Measurements from ENCODE around the gene SYPL1.
A peak's percentile ranks its signal among the peaks of the same experiment; 100 is the strongest.

Gene SYPL1

GRCh38 chr7:106075937-106076336 is 36.2 kb downstream of the SYPL1 start:
- TF ChIP-seq CTCF (IDR thresholded peaks at IDR 0.05; ENCODE audit: low read depth, low read length), result no peak
- Histone ChIP-seq H3K27me3 (ENCODE audit: insufficient read depth, low read depth, severe bottlenecking) (no peaks in the 10 kb centered on the region), H3K36me3 (no peaks in the 10 kb centered on the region), H3K9me3 (ENCODE audit: severe bottlenecking) (no peaks in the 10 kb centered on the region), H3K27ac (no peak overlapping the region), H3K4me3 (ENCODE audit: low read depth, low read length) (no peak overlapping the region)
- no peak for DNase-seq

- DNase-seq, result no peak
- H3K4me3 ChIP-seq (ENCODE audit: low read depth, low read length), result no peak overlapping the region
- H3K27me3 ChIP-seq (ENCODE audit: insufficient read depth, low read depth, severe bottlenecking), result no peaks in the 10 kb centered on the region
- TF ChIP-seq CTCF (IDR thresholded peaks at IDR 0.05; ENCODE audit: low read depth, low read length), result no peak
- H3K36me3 ChIP-seq, result no peaks in the 10 kb centered on the region
- no peak overlapping the region for H3K27ac ChIP-seq
- no peaks in the 10 kb centered on the region for H3K9me3 ChIP-seq (ENCODE audit: severe bottlenecking)
Measured at GRCh38 chr7:106074257-106074656, 37.9 kb downstream of the SYPL1 start.

- H3K27me3 ChIP-seq (ENCODE audit: insufficient read depth, low read depth, severe bottlenecking), result no peaks in the 10 kb centered on the region
- no peak for TF ChIP-seq CTCF (IDR thresholded peaks at IDR 0.05; ENCODE audit: low read depth, low read length)
- no peak for DNase-seq
- no peaks in the 10 kb centered on the region for H3K36me3 ChIP-seq
- no peaks in the 10 kb centered on the region for H3K9me3 ChIP-seq (ENCODE audit: severe bottlenecking)
- no peak overlapping the region for H3K4me3 ChIP-seq (ENCODE audit: low read depth, low read length)
- H3K27ac ChIP-seq, result no peak overlapping the region
Measured at GRCh38 chr7:106073701-106074100, 38.4 kb downstream of the SYPL1 start.

- Histone ChIP-seq H3K9me3 (ENCODE audit: severe bottlenecking) (no peaks in the 10 kb centered on the region), H3K27ac (no peak overlapping the region), H3K4me3 (ENCODE audit: low read depth, low read length) (no peak overlapping the region), H3K36me3 (no peaks in the 10 kb centered on the region), H3K27me3 (ENCODE audit: insufficient read depth, low read depth, severe bottlenecking) (no peaks in the 10 kb centered on the region)
- no peak for TF ChIP-seq CTCF (IDR thresholded peaks at IDR 0.05; ENCODE audit: low read depth, low read length)
- DNase-seq, result no peak
Measured at GRCh38 chr7:106072715-106073091, 39.4 kb downstream of the SYPL1 start.

GRCh38 chr7:106071999-106072714 is 40.0 kb downstream of the SYPL1 start:
- H3K36me3 ChIP-seq, result no peaks in the 10 kb centered on the region
- H3K27me3 ChIP-seq (ENCODE audit: insufficient read depth, low read depth, severe bottlenecking), result no peaks in the 10 kb centered on the region
- DNase-seq, result no peak
- no peak overlapping the region for H3K4me3 ChIP-seq (ENCODE audit: low read depth, low read length)
- no peaks in the 10 kb centered on the region for H3K9me3 ChIP-seq (ENCODE audit: severe bottlenecking)
- no peak for TF ChIP-seq CTCF (IDR thresholded peaks at IDR 0.05; ENCODE audit: low read depth, low read length)
- peak overlapping the region; percentile 33 for H3K27ac ChIP-seq

All from WERI-Rb-1 (cell line).